OCI-LY1 (cell line): ENCODE data around the gene KIRREL3.

Experiments used
- H2AFZ ChIP-seq: fragments of 200-600 bp; sonication (generic), shearing (Covaris generic); 2 replicates; pipeline ENCODE4 v1.6.0; 2014; ENCODE audit warnings: antibody characterized with exemption, mild to moderate bottlenecking, low read length
- H3F3A ChIP-seq: fragments of 200-600 bp; sonication (generic), shearing (Covaris generic); 2 replicates; pipeline ENCODE4 v1.6.0; 2014; ENCODE audit warnings: mild to moderate bottlenecking, antibody characterized with exemption, low read length, moderate library complexity; ENCODE audit not compliant: insufficient read depth
- H3K27ac ChIP-seq: fragments of 200-600 bp; sonication (generic); 2 replicates; pipeline ENCODE4 v1.5.1; 2014; ENCODE audit warnings: low read length, mixed run types, mild to moderate bottlenecking, low read depth; ENCODE audit not compliant: poor library complexity, severe bottlenecking
- H3K27me3 ChIP-seq: fragments of 200-600 bp; sonication (generic); 2 replicates; pipeline ENCODE4 v1.6.0; 2014; ENCODE audit warnings: antibody characterized with exemption, mild to moderate bottlenecking, low read length, moderate library complexity; ENCODE audit not compliant: insufficient read depth
- H3K36me3 ChIP-seq: fragments of 200-600 bp; sonication (generic); 2 replicates; pipeline ENCODE4 v1.6.1; 2014; ENCODE audit warnings: mild to moderate bottlenecking, antibody characterized with exemption, low read length, moderate library complexity, mixed read lengths; ENCODE audit not compliant: insufficient read depth
- H3K4me1 ChIP-seq: fragments of 200-600 bp; sonication (generic); 2 replicates; pipeline ENCODE4 v1.5.1; 2014; ENCODE audit warnings: mild to moderate bottlenecking, low read length, moderate library complexity; ENCODE audit not compliant: insufficient read depth, severe bottlenecking
- H3K4me2 ChIP-seq: fragments of 200-600 bp; sonication (generic), shearing (Covaris generic); 2 replicates; pipeline ENCODE4 v1.6.1; 2014; ENCODE audit warnings: low read length
- H3K4me3 ChIP-seq: fragments of 200-600 bp; sonication (generic); 2 replicates; pipeline ENCODE4 v1.5.1; 2014; ENCODE audit warnings: low read length, low read depth, mild to moderate bottlenecking, mixed read lengths; ENCODE audit not compliant: poor library complexity, severe bottlenecking
- H3K79me2 ChIP-seq: fragments of 200-600 bp; shearing (Covaris generic); 2 replicates; pipeline ENCODE4 v1.6.1; 2016; ENCODE audit warnings: mixed run types, low read length, mixed read lengths; ENCODE audit not compliant: insufficient read depth
- H3K9ac ChIP-seq: fragments of 200-600 bp; sonication (generic), shearing (Covaris generic); 2 replicates; pipeline ENCODE4 v1.6.1; 2014; ENCODE audit warnings: mild to moderate bottlenecking, low read length, mixed read lengths
- H3K9me2 ChIP-seq: fragments of 200-600 bp; sonication (generic), shearing (Covaris generic); 2 replicates; pipeline ENCODE4 v1.6.1; 2014; ENCODE audit warnings: low read depth, mild to moderate bottlenecking, low read length, mixed read lengths
- H3K9me3 ChIP-seq: fragments of 200-600 bp; shearing (Covaris generic); 2 replicates; pipeline ENCODE4 v1.6.1; 2014; ENCODE audit warnings: low read length, mixed read lengths
- H4K20me1 ChIP-seq: fragments of 200-600 bp; sonication (generic), shearing (Covaris generic); 2 replicates; pipeline ENCODE4 v1.6.0; 2016; ENCODE audit warnings: mild to moderate bottlenecking, low read length; ENCODE audit not compliant: insufficient read depth
- EZH2 ChIP-seq: fragments of 200-600 bp; sonication (generic), shearing (Covaris generic); IDR thresholded peaks from 2 replicates; pipeline ENCODE4 v1.8.0; 2017; ENCODE audit warnings: borderline replicate concordance, mixed run types, mild to moderate bottlenecking, antibody characterized with exemption, low read length, moderate library complexity, mixed read lengths
- TF ChIP-seq, protein P1 (sequence below): fragments of 200-600 bp; sonication (generic), shearing (Covaris generic); IDR thresholded peaks from 2 replicates; pipeline ENCODE4 v1.5.1; 2017; ENCODE audit warnings: mild to moderate bottlenecking, antibody characterized with exemption, low read length, moderate library complexity, mixed read lengths

The KIRREL3 gene

DNA sequence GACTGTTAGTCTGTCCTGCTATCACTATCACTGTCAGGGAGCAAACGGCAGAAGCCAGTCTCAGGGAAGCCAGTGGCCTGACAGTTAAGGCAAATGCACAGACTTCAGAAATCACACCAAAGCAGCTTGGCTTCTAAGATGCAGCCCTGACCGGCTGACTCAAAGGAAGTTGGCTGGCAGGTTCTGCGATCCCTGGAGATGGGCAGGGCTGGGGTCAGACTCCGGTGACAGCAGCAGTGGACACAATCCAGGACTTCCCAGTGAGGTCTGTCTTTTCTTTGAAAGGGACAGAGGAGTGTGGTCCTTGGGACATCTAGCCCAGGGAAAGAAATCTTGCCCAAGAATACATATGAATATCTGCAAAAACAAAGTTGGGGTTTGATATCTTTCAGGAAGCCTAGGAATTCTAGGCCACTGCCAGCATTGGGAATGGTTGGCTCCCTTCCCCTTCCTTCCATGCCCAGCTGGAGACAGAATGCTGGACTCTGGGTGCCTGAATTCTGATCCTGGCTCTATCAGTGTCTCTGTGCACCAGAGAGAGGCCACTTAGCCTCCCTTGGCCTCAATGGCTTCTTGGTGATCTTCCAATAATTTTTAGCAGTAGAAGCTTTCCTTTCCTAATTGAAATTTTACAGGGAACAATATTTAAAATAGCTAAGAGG, 108.9 kb downstream of the KIRREL3 start:
- H2AFZ ChIP-seq: no peak overlapping the region
- H3K79me2 ChIP-seq: no peaks in the 10 kb centered on the region
- no peaks in the 10 kb centered on the region for H3F3A ChIP-seq
- H3K9ac ChIP-seq: no peak overlapping the region
- H3K36me3 ChIP-seq: no peaks in the 10 kb centered on the region
- no peak for TF ChIP-seq EZH2
- TF ChIP-seq, protein P1, sequence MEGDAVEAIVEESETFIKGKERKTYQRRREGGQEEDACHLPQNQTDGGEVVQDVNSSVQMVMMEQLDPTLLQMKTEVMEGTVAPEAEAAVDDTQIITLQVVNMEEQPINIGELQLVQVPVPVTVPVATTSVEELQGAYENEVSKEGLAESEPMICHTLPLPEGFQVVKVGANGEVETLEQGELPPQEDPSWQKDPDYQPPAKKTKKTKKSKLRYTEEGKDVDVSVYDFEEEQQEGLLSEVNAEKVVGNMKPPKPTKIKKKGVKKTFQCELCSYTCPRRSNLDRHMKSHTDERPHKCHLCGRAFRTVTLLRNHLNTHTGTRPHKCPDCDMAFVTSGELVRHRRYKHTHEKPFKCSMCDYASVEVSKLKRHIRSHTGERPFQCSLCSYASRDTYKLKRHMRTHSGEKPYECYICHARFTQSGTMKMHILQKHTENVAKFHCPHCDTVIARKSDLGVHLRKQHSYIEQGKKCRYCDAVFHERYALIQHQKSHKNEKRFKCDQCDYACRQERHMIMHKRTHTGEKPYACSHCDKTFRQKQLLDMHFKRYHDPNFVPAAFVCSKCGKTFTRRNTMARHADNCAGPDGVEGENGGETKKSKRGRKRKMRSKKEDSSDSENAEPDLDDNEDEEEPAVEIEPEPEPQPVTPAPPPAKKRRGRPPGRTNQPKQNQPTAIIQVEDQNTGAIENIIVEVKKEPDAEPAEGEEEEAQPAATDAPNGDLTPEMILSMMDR: no peak
- H3K9me3 ChIP-seq: no peaks in the 10 kb centered on the region
- H3K4me2 ChIP-seq: no peak overlapping the region
- H4K20me1 ChIP-seq: no peaks in the 10 kb centered on the region
- H3K4me3 ChIP-seq: no peak overlapping the region
- H3K4me1 ChIP-seq: no peaks in the 10 kb centered on the region
- no peak overlapping the region for H3K27ac ChIP-seq
- H3K9me2 ChIP-seq: no peaks in the 10 kb centered on the region
- no peaks in the 10 kb centered on the region for H3K27me3 ChIP-seq

DNA sequence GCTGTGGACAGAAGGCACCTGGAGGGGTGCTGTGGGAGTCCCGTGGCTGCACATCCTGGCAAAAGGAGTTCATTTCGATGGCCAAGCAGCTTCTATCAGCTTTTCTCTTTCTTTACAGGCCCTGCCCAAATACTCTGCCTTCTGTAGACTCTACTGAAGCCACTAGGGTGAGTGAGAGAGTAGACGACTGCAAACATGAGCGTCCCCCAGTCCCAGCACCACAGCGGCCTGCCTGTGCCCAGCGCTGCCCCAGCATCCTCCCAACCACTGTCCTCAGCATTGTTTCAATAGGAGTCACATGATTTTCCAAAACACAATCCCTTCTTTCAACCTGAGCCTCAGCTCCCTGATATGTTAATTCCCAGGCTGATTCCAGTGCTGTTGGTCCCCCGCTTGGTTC, 110.0 kb downstream of the KIRREL3 start:
- no peaks in the 10 kb centered on the region for H3K4me1 ChIP-seq
- H3K4me3 ChIP-seq: no peak overlapping the region
- H3K9me2 ChIP-seq: no peaks in the 10 kb centered on the region
- H3F3A ChIP-seq: no peaks in the 10 kb centered on the region
- H4K20me1 ChIP-seq: no peaks in the 10 kb centered on the region
- no peaks in the 10 kb centered on the region for H3K27me3 ChIP-seq
- H3K27ac ChIP-seq: no peak overlapping the region
- H3K36me3 ChIP-seq: no peaks in the 10 kb centered on the region
- TF ChIP-seq, protein P1: no peak
- no peak for TF ChIP-seq EZH2
- H3K9me3 ChIP-seq: no peaks in the 10 kb centered on the region
- H2AFZ ChIP-seq: no peak overlapping the region
- H3K4me2 ChIP-seq: no peak overlapping the region
- H3K79me2 ChIP-seq: no peaks in the 10 kb centered on the region
- no peak overlapping the region for H3K9ac ChIP-seq

DNA sequence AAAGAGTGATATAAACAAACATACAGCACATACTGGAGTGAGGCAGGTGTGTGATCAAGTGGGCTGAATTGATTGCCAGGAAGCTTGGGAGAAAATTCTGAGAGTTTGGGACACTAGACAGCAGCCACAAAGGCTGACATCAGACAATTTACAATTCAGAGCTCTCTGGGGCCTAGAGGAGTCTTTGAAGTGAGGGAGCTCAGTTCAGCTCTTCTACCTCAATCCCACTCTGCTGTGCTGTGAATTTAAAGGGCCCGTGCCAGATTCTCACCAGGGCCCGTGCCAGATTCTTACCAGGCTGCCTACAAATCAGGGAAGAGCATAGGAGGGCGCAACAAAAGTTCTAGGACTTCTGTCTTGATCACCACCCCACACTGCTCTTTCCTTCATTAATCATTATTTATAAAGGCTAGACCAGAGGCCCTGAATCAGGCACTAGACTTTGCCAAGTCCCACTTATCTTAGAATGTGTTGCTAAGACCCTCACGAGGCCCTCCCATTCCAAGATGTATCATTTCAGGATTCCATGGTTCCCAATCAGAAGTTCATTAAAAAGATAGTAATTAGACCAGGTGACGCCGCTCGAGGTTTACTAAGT, 112.4 kb downstream of the KIRREL3 start:
- Histone ChIP-seq H3K9ac (no peak overlapping the region), H2AFZ (no peak overlapping the region), H3K9me2 (no peaks in the 10 kb centered on the region), H3K27ac (no peak overlapping the region), H3K4me2 (no peak overlapping the region), H3F3A (no peaks in the 10 kb centered on the region), H3K79me2 (no peaks in the 10 kb centered on the region), H3K9me3 (no peaks in the 10 kb centered on the region), H4K20me1 (no peaks in the 10 kb centered on the region), H3K4me3 (no peak overlapping the region), H3K36me3 (no peaks in the 10 kb centered on the region), H3K27me3 (no peaks in the 10 kb centered on the region), H3K4me1 (no peaks in the 10 kb centered on the region)
- TF ChIP-seq, protein P1: no peak
